SK-N-SH (cell line): ENCODE measurements around the gene PTPRC. TPM values are rescaled to one million over a fixed set of nuclear protein-coding genes. Genes with fewer than 3 reads are reported as not detected.

Experiments used
- CTCF ChIA-PET: fragments of 300-600, 350-600 bp; formaldehyde crosslinking; extraction: SDS; loops from one replicate; lab custom pipeline; 2021; lab: Yijun Ruan, JAX
- POLR2A ChIA-PET: fragments of 350-600 bp; sonication (Branson Sonifier 250); formaldehyde crosslinking; extraction: SDS; loops from one replicate; lab custom pipeline; 2020; ENCODE audit warnings: antibody characterized with exemption, inconsistent platforms; lab: Yijun Ruan, JAX
- DNase-seq: peaks from one replicate; pipeline ENCODE4 v3.0.0; 2012
- H2AFZ ChIP-seq: fragments of 200-600 bp; sonication (generic); 2 replicates; pipeline ENCODE4 v1.8.1; 2016; ENCODE audit warnings: antibody characterized with exemption, mild to moderate bottlenecking, low read depth
- H3F3A ChIP-seq: fragments of 200-600 bp; sonication (generic); replicated peaks from 2 replicates; pipeline ENCODE3; 2016; ENCODE audit warnings: antibody characterized with exemption, mild to moderate bottlenecking; ENCODE audit not compliant: insufficient read depth
- H3K27ac ChIP-seq, 2 experiments: fragments of 200-500 bp in 1 of 2; fragments of 200-600 bp in 1 of 2; sonication (Bioruptor generic) in 1 of 2; sonication (generic), shearing (Covaris generic) in 1 of 2; 2 replicates each; pipeline versions ENCODE4 v1.5.1 to v1.6.1; 2014 to 2016; ENCODE audit warnings: low read depth in 2 of 2, inconsistent platforms in 1 of 2, low read length in 1 of 2, mild to moderate bottlenecking in 1 of 2, mixed read lengths in 1 of 2
- H3K27me3 ChIP-seq: fragments of 200-600 bp; sonication (generic), shearing (Covaris generic); 2 replicates; pipeline ENCODE4 v1.6.1; 2016; ENCODE audit warnings: mixed run types; ENCODE audit not compliant: insufficient read depth
- H3K36me3 ChIP-seq, 2 experiments: fragments of 200-500 bp in 1 of 2; fragments of 200-600 bp in 1 of 2; sonication (Bioruptor generic) in 1 of 2; sonication (generic) in 1 of 2; replicated peaks in 1 of 2; 2 replicates each; pipeline versions ENCODE3 to v1.5.1; 2014 to 2016; ENCODE audit warnings: low read length in 1 of 2, mild to moderate bottlenecking in 1 of 2; ENCODE audit not compliant: insufficient read depth in 2 of 2, control insufficient read depth in 1 of 2
- H3K4me1 ChIP-seq, 2 experiments: fragments of 200-500 bp in 1 of 2; fragments of 200-600 bp in 1 of 2; sonication (Bioruptor generic) in 1 of 2; sonication (generic), shearing (Covaris generic) in 1 of 2; 2 replicates each; pipeline versions ENCODE4 v1.5.1 to v1.6.1; 2014 to 2016; ENCODE audit warnings: low read depth in 1 of 2, low read length in 1 of 2, mixed run types in 1 of 2; ENCODE audit not compliant: insufficient read depth in 2 of 2, control insufficient read depth in 1 of 2
- H3K4me2 ChIP-seq: fragments of 200-600 bp; sonication (generic), shearing (Covaris generic); 2 replicates; pipeline ENCODE4 v1.6.1; 2017; ENCODE audit warnings: mixed run types
- H3K4me3 ChIP-seq, 2 experiments: fragments of 200-500 bp in 1 of 2; fragments of 200-600 bp in 1 of 2; sonication (Bioruptor generic) in 1 of 2; sonication (generic), shearing (Covaris generic) in 1 of 2; 2 replicates each; pipeline versions ENCODE4 v1.5.1 to v1.8.1; 2014 to 2016; ENCODE audit warnings: low read depth in 2 of 2, inconsistent platforms in 1 of 2, low read length in 1 of 2, mild to moderate bottlenecking in 1 of 2, mixed read lengths in 1 of 2, moderate library complexity in 1 of 2
- H3K79me2 ChIP-seq: fragments of 200-600 bp; sonication (generic); 2 replicates; pipeline ENCODE4 v1.8.1; 2017; ENCODE audit warnings: mild to moderate bottlenecking; ENCODE audit not compliant: insufficient read depth
- H3K9ac ChIP-seq: fragments of 200-600 bp; sonication (generic); 2 replicates; pipeline ENCODE4 v1.6.1; 2017; ENCODE audit warnings: mixed run types
- H3K9me2 ChIP-seq: fragments of 200-600 bp; sonication (generic); 2 replicates; pipeline ENCODE4 v1.6.1; 2017; ENCODE audit warnings: mixed run types
- H3K9me3 ChIP-seq: fragments of 200-600 bp; sonication (generic); 2 replicates; pipeline ENCODE4 v1.6.1; 2017; ENCODE audit warnings: mixed run types, mild to moderate bottlenecking, moderate library complexity
- H4K20me1 ChIP-seq: fragments of 200-600 bp; sonication (generic); 2 replicates; pipeline ENCODE4 v1.6.1; 2017; ENCODE audit warnings: mild to moderate bottlenecking, mixed run types; ENCODE audit not compliant: insufficient read depth
- CHD2 ChIP-seq: fragments of 150-350 bp; IDR thresholded peaks from 2 replicates; pipeline ENCODE4 v1.6.1; 2018; ENCODE audit warnings: low read length; ENCODE audit not compliant: partially characterized antibody
- ELF1 ChIP-seq: IDR thresholded peaks from 2 replicates; pipeline ENCODE4 v1.4.0; 2012
- EP300 ChIP-seq, 2 experiments: IDR thresholded peaks; 2 replicates each; pipeline versions ENCODE4 v1.4.0 to v1.6.1; 2012; ENCODE audit warnings: borderline replicate concordance in 1 of 2, low read depth in 1 of 2, low read length in 1 of 2
- EZH2phosphoT487 ChIP-seq: fragments of 200-600 bp; sonication (generic); IDR thresholded peaks from 2 replicates; pipeline ENCODE4 v1.6.1; 2017; ENCODE audit warnings: low read depth, mixed run types, mild to moderate bottlenecking, antibody characterized with exemption, moderate library complexity, borderline replicate concordance
- FOSL2 ChIP-seq: IDR thresholded peaks from 2 replicates; pipeline ENCODE4 v1.4.0; 2012; ENCODE audit warnings: low read depth, mild to moderate bottlenecking, moderate library complexity, borderline replicate concordance
- FOXM1 ChIP-seq: IDR thresholded peaks from 2 replicates; pipeline ENCODE4 v1.4.0; 2012; ENCODE audit warnings: low read depth, mild to moderate bottlenecking
- GABPA ChIP-seq: IDR thresholded peaks from 2 replicates; pipeline ENCODE4 v1.4.0; 2012; ENCODE audit warnings: low read depth, mild to moderate bottlenecking
- GATA2 ChIP-seq: sonication (generic); formaldehyde crosslinking; IDR thresholded peaks from 2 replicates; pipeline ENCODE4 v1.5.0; 2020; ENCODE audit warnings: mild to moderate bottlenecking, missing genetic modification reagents
- JUND ChIP-seq: IDR thresholded peaks from 2 replicates; pipeline ENCODE4 v1.4.0; 2012
- MEF2A ChIP-seq: IDR thresholded peaks from 2 replicates; pipeline ENCODE4 v1.4.0; 2012; ENCODE audit warnings: low read depth, borderline replicate concordance
- MXI1 ChIP-seq: IDR thresholded peaks from 2 replicates; pipeline ENCODE4 v1.6.1; 2012; ENCODE audit warnings: mild to moderate bottlenecking, low read depth, low read length, improper control_type of control experiment
- RAD21 ChIP-seq: IDR thresholded peaks from 2 replicates; pipeline ENCODE4 v1.6.1; 2012; ENCODE audit warnings: mild to moderate bottlenecking, low read length
- RFX5 ChIP-seq: IDR thresholded peaks from 2 replicates; pipeline ENCODE4 v1.6.1; 2012; ENCODE audit warnings: mild to moderate bottlenecking, improper control_type of control experiment, low read length
- RXRA ChIP-seq: IDR thresholded peaks from 2 replicates; pipeline ENCODE4 v1.4.0; 2012; ENCODE audit warnings: low read depth, mild to moderate bottlenecking, borderline replicate concordance
- SIN3A ChIP-seq: IDR thresholded peaks from 2 replicates; pipeline ENCODE4 v1.6.1; 2012; ENCODE audit warnings: low read depth, mild to moderate bottlenecking, low read length, moderate library complexity, borderline replicate concordance
- SMC3 ChIP-seq: IDR thresholded peaks from 2 replicates; pipeline ENCODE4 v1.6.1; 2012; ENCODE audit warnings: low read depth, low read length, improper control_type of control experiment
- TAF1 ChIP-seq: IDR thresholded peaks from 2 replicates; pipeline ENCODE4 v1.6.1; 2012; ENCODE audit warnings: low read depth, mild to moderate bottlenecking, low read length, moderate library complexity, borderline replicate concordance
- TEAD4 ChIP-seq: IDR thresholded peaks from 2 replicates; pipeline ENCODE4 v1.4.0; 2012; ENCODE audit warnings: mild to moderate bottlenecking, borderline replicate concordance; ENCODE audit not compliant: insufficient read depth
- WGBS: methylation state at CpG from one replicate; pipeline ENCODE4 v1.1.6; 2017; ENCODE audit warnings: low lambda C conversion rate; 5-methylcytosine and 5-hydroxymethylcytosine counted together
- polyA plus RNA-seq, 3 experiments: library from polyadenylated mRNA; depleted of rRNA; stranded (reverse); fragments of >200 nt; gene quantifications; 2 replicates each; pipeline ENCODE4 v1.2.3, GENCODE V29; 2012
- TF ChIP-seq, protein P1 (sequence below): IDR thresholded peaks from 2 replicates; pipeline ENCODE4 v1.4.0; 2012; ENCODE audit warnings: low read depth, borderline replicate concordance
- TF ChIP-seq, protein P2 (sequence below): IDR thresholded peaks from 2 replicates; pipeline ENCODE4 v1.4.0; 2012; ENCODE audit warnings: low read depth
- TF ChIP-seq, protein P3 (sequence below): fragments of 150-350 bp; IDR thresholded peaks from 2 replicates; pipeline ENCODE4 v1.6.1; 2017; ENCODE audit warnings: antibody characterized with exemption, low read length, low read depth, borderline replicate concordance
- TF ChIP-seq, protein P4 (sequence below): fragments of 150-350 bp; IDR thresholded peaks from 2 replicates; pipeline ENCODE4 v1.6.1; 2016; ENCODE audit warnings: mild to moderate bottlenecking, low read depth, low read length
- TF ChIP-seq, protein P5 (sequence below): IDR thresholded peaks from 2 replicates; pipeline ENCODE4 v1.4.0; 2012; ENCODE audit warnings: low read depth, borderline replicate concordance

Gene PTPRC
- polyA plus RNA-seq, 1 of the 3 experiments (the other 2 are of a cell fraction): 0.03 TPM

DNA sequence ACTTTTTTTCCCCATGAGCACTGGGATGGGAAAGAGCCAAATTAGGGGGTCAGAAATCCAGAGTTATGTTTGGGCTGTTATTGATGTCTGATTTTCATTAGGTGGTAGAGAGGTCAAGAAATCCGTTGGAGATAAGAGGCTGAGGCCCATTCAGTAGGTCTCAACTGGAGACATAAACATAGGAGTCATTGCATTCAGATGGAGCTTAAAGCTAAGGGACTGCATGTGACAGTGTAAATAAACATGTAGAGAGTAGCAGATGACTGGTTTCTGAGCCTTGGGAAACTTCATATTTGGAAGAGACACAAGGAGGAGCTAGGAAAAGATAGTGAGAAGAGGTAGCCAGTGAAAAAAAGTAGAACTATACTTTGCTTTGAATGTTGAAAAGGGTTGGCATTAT lies 11.7 kb downstream of the PTPRC start:
- Histone ChIP-seq H3K79me2 (no peaks in the 10 kb centered on the region), H3K27ac (no peak overlapping the region), H3K27me3 (no peaks in the 10 kb centered on the region), H3K36me3 (no peaks in the 10 kb centered on the region), H3K9me2 (no peaks in the 10 kb centered on the region), H3K4me2 (no peak overlapping the region), H3K4me3 (no peak overlapping the region), H3F3A (no peaks in the 10 kb centered on the region), H2AFZ (no peak overlapping the region), H3K9me3 (no peaks in the 10 kb centered on the region), H4K20me1 (no peaks in the 10 kb centered on the region), H3K4me1 (peaks cover 11 to 16% of the 10 kb centered on the region in 2 experiments; a peak in 3 of 4 replicates)
- no peak for DNase-seq
- no peak for TF ChIP-seq RAD21
- TF ChIP-seq, protein P1, sequence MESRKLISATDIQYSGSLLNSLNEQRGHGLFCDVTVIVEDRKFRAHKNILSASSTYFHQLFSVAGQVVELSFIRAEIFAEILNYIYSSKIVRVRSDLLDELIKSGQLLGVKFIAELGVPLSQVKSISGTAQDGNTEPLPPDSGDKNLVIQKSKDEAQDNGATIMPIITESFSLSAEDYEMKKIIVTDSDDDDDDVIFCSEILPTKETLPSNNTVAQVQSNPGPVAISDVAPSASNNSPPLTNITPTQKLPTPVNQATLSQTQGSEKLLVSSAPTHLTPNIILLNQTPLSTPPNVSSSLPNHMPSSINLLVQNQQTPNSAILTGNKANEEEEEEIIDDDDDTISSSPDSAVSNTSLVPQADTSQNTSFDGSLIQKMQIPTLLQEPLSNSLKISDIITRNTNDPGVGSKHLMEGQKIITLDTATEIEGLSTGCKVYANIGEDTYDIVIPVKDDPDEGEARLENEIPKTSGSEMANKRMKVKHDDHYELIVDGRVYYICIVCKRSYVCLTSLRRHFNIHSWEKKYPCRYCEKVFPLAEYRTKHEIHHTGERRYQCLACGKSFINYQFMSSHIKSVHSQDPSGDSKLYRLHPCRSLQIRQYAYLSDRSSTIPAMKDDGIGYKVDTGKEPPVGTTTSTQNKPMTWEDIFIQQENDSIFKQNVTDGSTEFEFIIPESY: no peak
- TF ChIP-seq SIN3A: no peak
- TF ChIP-seq EP300 (IDR thresholded peaks at IDR 0.05; ENCODE audit: borderline replicate concordance in 1 of 2, low read depth in 1 of 2, low read length in 1 of 2): no peak
- no peak for TF ChIP-seq JUND
- TF ChIP-seq, protein P2, sequence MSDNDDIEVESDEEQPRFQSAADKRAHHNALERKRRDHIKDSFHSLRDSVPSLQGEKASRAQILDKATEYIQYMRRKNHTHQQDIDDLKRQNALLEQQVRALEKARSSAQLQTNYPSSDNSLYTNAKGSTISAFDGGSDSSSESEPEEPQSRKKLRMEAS: no peak
- TF ChIP-seq, protein P3, sequence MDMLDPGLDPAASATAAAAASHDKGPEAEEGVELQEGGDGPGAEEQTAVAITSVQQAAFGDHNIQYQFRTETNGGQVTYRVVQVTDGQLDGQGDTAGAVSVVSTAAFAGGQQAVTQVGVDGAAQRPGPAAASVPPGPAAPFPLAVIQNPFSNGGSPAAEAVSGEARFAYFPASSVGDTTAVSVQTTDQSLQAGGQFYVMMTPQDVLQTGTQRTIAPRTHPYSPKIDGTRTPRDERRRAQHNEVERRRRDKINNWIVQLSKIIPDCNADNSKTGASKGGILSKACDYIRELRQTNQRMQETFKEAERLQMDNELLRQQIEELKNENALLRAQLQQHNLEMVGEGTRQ: no peak
- no peak for TF ChIP-seq GATA2
- TF ChIP-seq, all 33 proteins: peak for 0
- WGBS: 7% methylated on average over 1 of the region's 1 CpG
- H3K9ac ChIP-seq: no peak overlapping the region
- ChIA-PET CTCF (no interaction called here), POLR2A (no interaction called here)

DNA sequence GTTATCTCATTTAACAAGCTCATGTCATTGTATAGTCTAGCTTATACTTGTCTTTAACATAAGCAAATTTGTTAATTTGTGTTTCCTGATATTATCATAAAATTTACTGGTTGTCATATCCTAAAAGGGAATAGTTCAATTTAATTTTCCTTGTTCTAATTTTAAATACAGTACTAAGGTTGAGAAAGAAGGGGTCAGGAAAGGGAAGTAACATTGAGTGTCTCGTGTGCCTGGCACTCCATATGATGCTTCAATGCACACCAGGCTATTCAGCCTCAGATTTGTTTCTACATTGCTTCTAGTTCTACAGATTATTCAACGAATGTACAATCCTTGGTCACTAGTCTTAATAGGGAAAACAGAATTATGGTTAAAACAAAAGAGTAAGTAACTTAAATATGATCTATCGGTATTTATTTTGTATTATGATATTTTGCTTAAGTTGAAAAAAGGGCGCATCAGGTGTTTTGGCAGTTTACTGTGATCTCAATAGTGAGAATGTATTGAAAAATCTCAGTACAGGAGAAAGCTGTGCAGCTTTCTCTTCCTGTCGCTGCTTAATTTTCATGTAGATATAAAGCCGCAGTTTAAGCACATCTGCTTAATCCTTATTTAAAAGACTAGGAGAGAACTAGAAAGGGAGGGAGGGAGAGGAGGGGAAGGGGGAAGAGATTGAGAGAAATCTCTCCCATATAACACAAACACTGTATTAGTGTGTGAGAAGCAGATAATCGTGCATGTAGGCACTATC lies 13.0 kb downstream of the PTPRC start:
- H3K9me3 ChIP-seq: no peaks in the 10 kb centered on the region
- peaks cover 19 to 28% of the 10 kb centered on the region in 2 experiments; a peak in 3 of 4 replicates for H3K4me1 ChIP-seq
- H3K79me2 ChIP-seq: no peaks in the 10 kb centered on the region
- no peak overlapping the region; a peak in 2 of 4 replicates for H3K27ac ChIP-seq
- peaks cover 7% of the 10 kb centered on the region for H3F3A ChIP-seq
- POLR2A ChIA-PET: no interaction called here
- no peak overlapping the region for H3K4me3 ChIP-seq
- WGBS: 84% methylated on average over 7 of the region's 7 CpGs
- CTCF ChIA-PET: interaction anchor here (0.6 kb wide), 1 partner anchor 1149 kb away, joined by 4 read pairs; no protein-coding TSS in a partner anchor
- no peaks in the 10 kb centered on the region for H4K20me1 ChIP-seq
- H3K4me2 ChIP-seq: no peak overlapping the region
- H3K9me2 ChIP-seq: no peaks in the 10 kb centered on the region
- no peak overlapping the region for H3K9ac ChIP-seq
- H3K27me3 ChIP-seq: no peaks in the 10 kb centered on the region
- no peaks in the 10 kb centered on the region for H3K36me3 ChIP-seq
- DNase-seq: no peak
- H2AFZ ChIP-seq: no peak overlapping the region
- TF ChIP-seq FOXM1: no peak
- TF ChIP-seq FOSL2: no peak
- TF ChIP-seq TAF1: no peak
- TF ChIP-seq, protein P4, sequence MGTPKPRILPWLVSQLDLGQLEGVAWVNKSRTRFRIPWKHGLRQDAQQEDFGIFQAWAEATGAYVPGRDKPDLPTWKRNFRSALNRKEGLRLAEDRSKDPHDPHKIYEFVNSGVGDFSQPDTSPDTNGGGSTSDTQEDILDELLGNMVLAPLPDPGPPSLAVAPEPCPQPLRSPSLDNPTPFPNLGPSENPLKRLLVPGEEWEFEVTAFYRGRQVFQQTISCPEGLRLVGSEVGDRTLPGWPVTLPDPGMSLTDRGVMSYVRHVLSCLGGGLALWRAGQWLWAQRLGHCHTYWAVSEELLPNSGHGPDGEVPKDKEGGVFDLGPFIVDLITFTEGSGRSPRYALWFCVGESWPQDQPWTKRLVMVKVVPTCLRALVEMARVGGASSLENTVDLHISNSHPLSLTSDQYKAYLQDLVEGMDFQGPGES: no peak
- TF ChIP-seq RXRA: no peak
- TF ChIP-seq SMC3: no peak
- TF ChIP-seq, protein P5, sequence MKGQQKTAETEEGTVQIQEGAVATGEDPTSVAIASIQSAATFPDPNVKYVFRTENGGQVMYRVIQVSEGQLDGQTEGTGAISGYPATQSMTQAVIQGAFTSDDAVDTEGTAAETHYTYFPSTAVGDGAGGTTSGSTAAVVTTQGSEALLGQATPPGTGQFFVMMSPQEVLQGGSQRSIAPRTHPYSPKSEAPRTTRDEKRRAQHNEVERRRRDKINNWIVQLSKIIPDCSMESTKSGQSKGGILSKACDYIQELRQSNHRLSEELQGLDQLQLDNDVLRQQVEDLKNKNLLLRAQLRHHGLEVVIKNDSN: no peak
- no peak for TF ChIP-seq ELF1
- TF ChIP-seq GABPA: no peak
- TF ChIP-seq MXI1: no peak
- no peak for TF ChIP-seq TEAD4
- no peak for TF ChIP-seq CHD2
- no peak for TF ChIP-seq MEF2A
- TF ChIP-seq RFX5: no peak
- no peak for TF ChIP-seq EZH2phosphoT487
